Lung (tissue), 12 donors: ENCODE results near the gene CHRNE. TPM values are rescaled to one million over a fixed set of nuclear protein-coding genes. Genes with fewer than 3 reads are reported as not detected.

Experiments
- ATAC-seq: fragments of 200-7000 bp; cut with Tn5 transposase; one replicate; pipeline ENCODE4 v1.9.1; 2020; ENCODE audit warnings: moderate number of reproducible peaks; ENCODE audit not compliant: insufficient read depth, low FRiP score
- DNase-seq, 3 donors: peaks; one replicate each; pipeline ENCODE4 v3.0.0-alpha.2; 2013 to 2017
- H3K27ac ChIP-seq, 2 donors: one replicate each; pipeline ENCODE4 v1.5.1; 2013; ENCODE audit warnings: mild to moderate bottlenecking in 2 of 2, moderate library complexity in 2 of 2, control low read depth in 1 of 2, inconsistent platforms in 1 of 2, low read depth in 1 of 2, low read length in 1 of 2
- H3K27me3 ChIP-seq, 3 donors: one replicate each; pipeline ENCODE4 v1.5.1; 2013; ENCODE audit warnings: low read length in 2 of 3; ENCODE audit not compliant: control insufficient read depth in 3 of 3, insufficient read depth in 3 of 3
- H3K36me3 ChIP-seq, 4 donors: one replicate each; pipeline ENCODE4 v1.5.1; 2013; ENCODE audit warnings: low read length in 4 of 4, mild to moderate bottlenecking in 1 of 4, moderate library complexity in 1 of 4; ENCODE audit not compliant: control insufficient read depth in 4 of 4, insufficient read depth in 4 of 4
- H3K4me1 ChIP-seq, 5 donors: one replicate each; pipeline ENCODE4 v1.5.1; 2013; ENCODE audit warnings: low read length in 5 of 5, mild to moderate bottlenecking in 2 of 5, moderate library complexity in 1 of 5; ENCODE audit not compliant: control insufficient read depth in 5 of 5, insufficient read depth in 5 of 5
- H3K4me3 ChIP-seq: one replicate; pipeline ENCODE4 v1.5.1; 2013; ENCODE audit warnings: mild to moderate bottlenecking, control low read depth, moderate library complexity
- H3K9ac ChIP-seq, 2 donors: one replicate each; pipeline ENCODE4 v1.5.1; 2013; ENCODE audit warnings: low read length in 2 of 2, control low read depth in 1 of 2; ENCODE audit not compliant: insufficient read depth in 1 of 2
- H3K9me3 ChIP-seq, 4 donors: one replicate each; pipeline ENCODE4 v1.5.1; 2013; ENCODE audit warnings: low read length in 3 of 4, mild to moderate bottlenecking in 1 of 4, moderate library complexity in 1 of 4; ENCODE audit not compliant: control insufficient read depth in 4 of 4, insufficient read depth in 3 of 4
- WGBS, 2 donors: extraction: QIAGEN DNeasy Blood & Tissue Kit; methylation state at CpG; one replicate each; pipeline ENCODE4 v1.1.7; 2013; 5-methylcytosine and 5-hydroxymethylcytosine counted together
- polyA plus RNA-seq, 2 donors: library from polyadenylated mRNA; stranded (reverse); fragments of 200-250 nt; gene quantifications; one replicate each; pipeline ENCODE4 v1.2.1, GENCODE V29; 2013
- total RNA-seq, 2 donors: library from RNA; depleted of rRNA in 1 of 2; stranded (reverse); fragments of >200 nt in 1 of 2; gene quantifications; one replicate each; pipeline ENCODE4 v1.2.1, GENCODE V29; 2014 to 2021
- TF ChIP-seq, protein P1 (sequence below): IDR thresholded peaks from 2 replicates; pipeline ENCODE4 v1.5.1; 2012; ENCODE audit warnings: mild to moderate bottlenecking; ENCODE audit errors: control extremely low read depth, extremely low read depth
- donor health status: control.
- donor health status: control.
- donor health status: Bipolar disorder and iron deficiency.
- donor health status: healthy.
- donor health status: DM: yes; HTN: yes; CAD: no.

Gene CHRNE
- total and polyA plus RNA-seq, 4 donors: 0.61 to 2.3 (median 1.00) TPM

DNA sequence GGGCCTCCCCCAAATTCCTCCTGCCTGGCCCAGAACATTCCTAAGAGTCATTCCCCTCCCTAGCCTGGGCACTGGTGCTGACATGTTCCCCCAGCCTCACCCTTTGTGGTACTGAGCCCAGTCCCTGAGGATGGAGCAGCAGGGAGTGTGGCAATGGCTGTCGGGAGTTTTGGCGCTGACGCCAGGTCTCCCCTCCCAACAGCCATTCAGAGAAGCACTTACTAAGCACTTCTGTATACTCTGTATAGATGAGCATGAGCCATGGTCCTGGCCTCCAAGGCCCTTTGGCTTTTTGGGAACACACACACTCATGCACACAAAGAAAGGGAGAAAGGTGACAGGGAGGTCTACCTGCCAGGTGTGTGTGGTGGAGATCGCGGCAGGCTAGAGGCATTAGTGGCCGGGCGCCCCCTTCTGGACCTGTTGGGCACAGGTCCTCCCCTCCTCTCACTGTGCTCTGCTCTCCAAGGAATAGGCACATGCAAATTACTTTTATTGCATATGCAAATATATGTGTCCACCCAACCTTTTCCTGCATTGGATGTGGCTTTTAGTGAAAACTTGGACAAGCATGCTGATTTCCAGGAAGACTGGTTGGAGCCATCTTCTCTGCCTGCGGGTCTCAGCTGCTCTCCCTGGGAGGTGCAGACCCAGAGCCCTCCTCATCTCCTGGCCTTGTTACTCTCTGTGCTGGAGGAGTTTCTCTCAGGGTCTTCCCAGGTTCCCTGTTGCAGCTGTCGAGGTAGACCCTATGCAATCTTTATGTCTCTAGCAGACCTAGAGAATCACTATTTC is 20.9 kb downstream of the CHRNE start:
- Histone ChIP-seq H3K9me3 (no peaks in the 10 kb centered on the region), H3K4me3 (no peak overlapping the region), H3K27me3 (no peaks in the 10 kb centered on the region), H3K27ac (no peak overlapping the region), H3K4me1 (no peaks in the 10 kb centered on the region), H3K9ac (no peak overlapping the region), H3K36me3 (peaks cover 5 to 50% (median 23%) of the 10 kb centered on the region in 4 donors)
- TF ChIP-seq, protein P1, sequence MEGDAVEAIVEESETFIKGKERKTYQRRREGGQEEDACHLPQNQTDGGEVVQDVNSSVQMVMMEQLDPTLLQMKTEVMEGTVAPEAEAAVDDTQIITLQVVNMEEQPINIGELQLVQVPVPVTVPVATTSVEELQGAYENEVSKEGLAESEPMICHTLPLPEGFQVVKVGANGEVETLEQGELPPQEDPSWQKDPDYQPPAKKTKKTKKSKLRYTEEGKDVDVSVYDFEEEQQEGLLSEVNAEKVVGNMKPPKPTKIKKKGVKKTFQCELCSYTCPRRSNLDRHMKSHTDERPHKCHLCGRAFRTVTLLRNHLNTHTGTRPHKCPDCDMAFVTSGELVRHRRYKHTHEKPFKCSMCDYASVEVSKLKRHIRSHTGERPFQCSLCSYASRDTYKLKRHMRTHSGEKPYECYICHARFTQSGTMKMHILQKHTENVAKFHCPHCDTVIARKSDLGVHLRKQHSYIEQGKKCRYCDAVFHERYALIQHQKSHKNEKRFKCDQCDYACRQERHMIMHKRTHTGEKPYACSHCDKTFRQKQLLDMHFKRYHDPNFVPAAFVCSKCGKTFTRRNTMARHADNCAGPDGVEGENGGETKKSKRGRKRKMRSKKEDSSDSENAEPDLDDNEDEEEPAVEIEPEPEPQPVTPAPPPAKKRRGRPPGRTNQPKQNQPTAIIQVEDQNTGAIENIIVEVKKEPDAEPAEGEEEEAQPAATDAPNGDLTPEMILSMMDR: peak; percentile 54
- WGBS, 2 donors: 44% methylated on average over 9 of the region's 9 CpGs
- DNase-seq: peak; percentile 39 to 57 (median 53)
- ATAC-seq: no peak

DNA sequence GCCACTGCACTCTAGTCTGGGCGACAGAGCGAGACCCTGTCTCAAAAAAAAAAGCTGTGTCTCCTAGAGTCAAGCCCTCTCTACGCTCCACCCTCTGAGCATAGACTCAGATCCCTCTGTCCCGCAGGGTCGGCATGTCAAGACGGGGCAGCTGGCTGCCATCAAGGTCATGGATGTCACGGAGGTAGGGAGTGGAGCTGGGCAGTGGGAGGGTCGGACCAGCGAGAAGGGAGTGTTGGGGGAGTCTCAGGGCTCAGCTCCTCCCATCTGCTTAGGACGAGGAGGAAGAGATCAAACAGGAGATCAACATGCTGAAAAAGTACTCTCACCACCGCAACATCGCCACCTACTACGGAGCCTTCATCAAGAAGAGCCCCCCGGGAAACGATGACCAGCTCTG is 22.0 kb downstream of the CHRNE start:
- 89 to 95% methylated on average over 15 of the region's 15 CpGs for WGBS, 2 donors
- Histone ChIP-seq H3K4me1 (no peaks in the 10 kb centered on the region), H3K9ac (no peak overlapping the region), H3K4me3 (no peak overlapping the region), H3K27me3 (no peaks in the 10 kb centered on the region), H3K36me3 (peaks cover 5 to 39% (median 19%) of the 10 kb centered on the region in 4 donors), H3K9me3 (no peaks in the 10 kb centered on the region), H3K27ac (no peak overlapping the region)
- ATAC-seq: no peak
- TF ChIP-seq, protein P1: no peak
- no peak for DNase-seq

DNA sequence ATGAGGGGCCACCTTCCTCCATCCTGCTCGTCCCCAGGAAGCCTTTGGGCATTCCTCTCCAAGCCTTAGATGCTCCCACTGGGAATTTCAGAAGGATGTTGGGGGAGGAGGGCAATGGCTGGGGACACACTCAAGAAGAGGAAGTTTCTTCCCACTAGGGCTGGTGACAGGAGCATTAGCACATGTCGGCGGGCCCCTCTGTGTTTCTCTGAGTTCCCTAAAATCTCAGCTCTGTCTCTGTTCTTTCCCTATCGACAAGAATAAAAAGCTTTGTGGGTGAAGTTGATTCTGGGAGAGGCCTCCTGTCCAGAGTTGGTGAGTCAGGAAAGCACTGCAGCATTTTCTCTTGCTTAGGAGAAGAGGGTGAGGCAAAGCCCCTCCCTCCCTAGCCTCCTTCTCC is 23.3 kb downstream of the CHRNE start:
- Histone ChIP-seq H3K27me3 (no peaks in the 10 kb centered on the region), H3K9me3 (no peaks in the 10 kb centered on the region), H3K36me3 (peaks cover 5 to 26% (median 10%) of the 10 kb centered on the region in 4 donors), H3K4me3 (no peak overlapping the region), H3K9ac (no peak overlapping the region), H3K4me1 (no peaks in the 10 kb centered on the region), H3K27ac (no peak overlapping the region)
- 42 to 80% methylated on average over 4 of the region's 4 CpGs for WGBS, 2 donors
- TF ChIP-seq, protein P1: no peak
- peak; percentile 43 for ATAC-seq
- DNase-seq: no peak
